Body of pancreas (tissue), 4 donors: Measurements from ENCODE around the gene ZGPAT. TPM values are rescaled to one million over a fixed set of nuclear protein-coding genes. Genes with fewer than 3 reads are reported as not detected.

Experiments
- ATAC-seq: fragments of 150-250 bp; one replicate; pipeline ENCODE4 v1.9.1; 2016
- DNase-seq, 4 donors: peaks; one replicate each; pipeline ENCODE4 v3.0.0-alpha.2; 2019
- H3K27ac ChIP-seq, 4 donors: fragments of 200-600 bp; sonication (generic); 1 replicate in 3 of 4; 2 replicates in 1 of 4; pipeline versions ENCODE4 v1.5.1 to v1.6.1; 2016 to 2019; ENCODE audit warnings: mild to moderate bottlenecking in 1 of 4, mixed read lengths in 1 of 4, moderate library complexity in 1 of 4
- H3K27me3 ChIP-seq, 2 donors: fragments of 200-600 bp; sonication (generic); one replicate each; pipeline ENCODE4 v1.6.0; 2016; ENCODE audit warnings: mild to moderate bottlenecking in 1 of 2
- H3K36me3 ChIP-seq, 2 donors: fragments of 200-600 bp; sonication (generic); replicated peaks in 1 of 2; 2 replicates each; pipeline ENCODE4 v1.5.1; 2016; ENCODE audit warnings: low read depth in 2 of 2; ENCODE audit not compliant: insufficient read depth in 1 of 2
- H3K4me1 ChIP-seq: fragments of 200-600 bp; sonication (generic); one replicate; pipeline ENCODE4 v1.6.0; 2016
- H3K4me3 ChIP-seq, 2 donors: fragments of 200-600 bp; sonication (generic); 1 replicate in 1 of 2; 2 replicates in 1 of 2; pipeline ENCODE4 v1.5.1; 2016 to 2019
- H3K9me3 ChIP-seq, 3 donors: fragments of 200-600 bp; sonication (generic); 1 replicate in 2 of 3; 2 replicates in 1 of 3; pipeline ENCODE4 v1.5.1; 2016
- POLR2A ChIP-seq, 3 donors: fragments of 450-650 bp; IDR thresholded peaks; one replicate each; pipeline ENCODE4 v1.6.1; 2016; ENCODE audit warnings: antibody characterized with exemption in 3 of 3, mild to moderate bottlenecking in 2 of 3
- WGBS, 2 donors: methylation state at CpG; one replicate each; pipeline ENCODE4 v1.1.5; 2017; 5-methylcytosine and 5-hydroxymethylcytosine counted together
- intact Hi-C: fragments of 100-400 bp; cut with DNase I; formaldehyde crosslinking; loops from one replicate; pipeline ENCODE4 v1.15.1; 2023
- total RNA-seq, 2 donors: library from RNA; depleted of rRNA; stranded (reverse); fragments of >200 nt; gene quantifications; one replicate each; pipeline ENCODE4 v1.1.0, GENCODE V29; 2016
- TF ChIP-seq, protein P1 (sequence below), 7 experiments: fragments of 450-650 bp in 4 of 7; fragments of 200-600 bp in 3 of 7; sonication (generic) in 3 of 7; IDR thresholded peaks; one replicate each; pipeline ENCODE4 v1.5.1; 2016 to 2019; ENCODE audit warnings: antibody characterized with exemption in 7 of 7

The ZGPAT gene
- total RNA-seq, 2 donors from 2014 or later, result 16.6 to 53.1 TPM

DNA sequence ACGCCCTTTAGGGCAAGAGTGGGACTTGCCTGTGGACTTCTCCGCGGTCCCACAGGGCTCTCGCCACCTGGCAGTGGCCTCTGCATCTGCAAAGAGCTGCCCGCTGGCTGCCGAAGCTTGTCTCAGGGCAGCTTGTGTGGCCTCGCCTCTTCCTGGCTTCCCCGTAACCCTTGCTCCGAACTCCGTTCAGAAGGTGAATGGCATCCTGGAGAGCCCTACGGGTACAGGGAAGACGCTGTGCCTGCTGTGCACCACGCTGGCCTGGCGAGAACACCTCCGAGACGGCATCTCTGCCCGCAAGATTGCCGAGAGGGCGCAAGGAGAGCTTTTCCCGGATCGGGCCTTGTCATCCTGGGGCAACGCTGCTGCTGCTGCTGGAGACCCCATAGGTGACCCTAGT is 46.7 kb upstream of the ZGPAT start:
- Histone ChIP-seq H3K4me3 (no peak overlapping the region), H3K27me3 (no peaks in the 10 kb centered on the region), H3K4me1 (peaks cover 24% of the 10 kb centered on the region), H3K27ac (no peak overlapping the region), H3K36me3 (peaks cover 0 to 1% of the 10 kb centered on the region in 2 donors), H3K9me3 (no peaks in the 10 kb centered on the region)
- intact Hi-C loops, result no loop called here
- TF ChIP-seq, protein P1, sequence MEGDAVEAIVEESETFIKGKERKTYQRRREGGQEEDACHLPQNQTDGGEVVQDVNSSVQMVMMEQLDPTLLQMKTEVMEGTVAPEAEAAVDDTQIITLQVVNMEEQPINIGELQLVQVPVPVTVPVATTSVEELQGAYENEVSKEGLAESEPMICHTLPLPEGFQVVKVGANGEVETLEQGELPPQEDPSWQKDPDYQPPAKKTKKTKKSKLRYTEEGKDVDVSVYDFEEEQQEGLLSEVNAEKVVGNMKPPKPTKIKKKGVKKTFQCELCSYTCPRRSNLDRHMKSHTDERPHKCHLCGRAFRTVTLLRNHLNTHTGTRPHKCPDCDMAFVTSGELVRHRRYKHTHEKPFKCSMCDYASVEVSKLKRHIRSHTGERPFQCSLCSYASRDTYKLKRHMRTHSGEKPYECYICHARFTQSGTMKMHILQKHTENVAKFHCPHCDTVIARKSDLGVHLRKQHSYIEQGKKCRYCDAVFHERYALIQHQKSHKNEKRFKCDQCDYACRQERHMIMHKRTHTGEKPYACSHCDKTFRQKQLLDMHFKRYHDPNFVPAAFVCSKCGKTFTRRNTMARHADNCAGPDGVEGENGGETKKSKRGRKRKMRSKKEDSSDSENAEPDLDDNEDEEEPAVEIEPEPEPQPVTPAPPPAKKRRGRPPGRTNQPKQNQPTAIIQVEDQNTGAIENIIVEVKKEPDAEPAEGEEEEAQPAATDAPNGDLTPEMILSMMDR (IDR thresholded peaks at IDR 0.05), result no peak
- TF ChIP-seq POLR2A (IDR thresholded peaks at IDR 0.05), result no peak
- ATAC-seq (no peak), DNase-seq (no peak)
- 92 to 93% methylated on average over 15 to 21 of the region's 22 CpGs for WGBS, 2 donors

DNA sequence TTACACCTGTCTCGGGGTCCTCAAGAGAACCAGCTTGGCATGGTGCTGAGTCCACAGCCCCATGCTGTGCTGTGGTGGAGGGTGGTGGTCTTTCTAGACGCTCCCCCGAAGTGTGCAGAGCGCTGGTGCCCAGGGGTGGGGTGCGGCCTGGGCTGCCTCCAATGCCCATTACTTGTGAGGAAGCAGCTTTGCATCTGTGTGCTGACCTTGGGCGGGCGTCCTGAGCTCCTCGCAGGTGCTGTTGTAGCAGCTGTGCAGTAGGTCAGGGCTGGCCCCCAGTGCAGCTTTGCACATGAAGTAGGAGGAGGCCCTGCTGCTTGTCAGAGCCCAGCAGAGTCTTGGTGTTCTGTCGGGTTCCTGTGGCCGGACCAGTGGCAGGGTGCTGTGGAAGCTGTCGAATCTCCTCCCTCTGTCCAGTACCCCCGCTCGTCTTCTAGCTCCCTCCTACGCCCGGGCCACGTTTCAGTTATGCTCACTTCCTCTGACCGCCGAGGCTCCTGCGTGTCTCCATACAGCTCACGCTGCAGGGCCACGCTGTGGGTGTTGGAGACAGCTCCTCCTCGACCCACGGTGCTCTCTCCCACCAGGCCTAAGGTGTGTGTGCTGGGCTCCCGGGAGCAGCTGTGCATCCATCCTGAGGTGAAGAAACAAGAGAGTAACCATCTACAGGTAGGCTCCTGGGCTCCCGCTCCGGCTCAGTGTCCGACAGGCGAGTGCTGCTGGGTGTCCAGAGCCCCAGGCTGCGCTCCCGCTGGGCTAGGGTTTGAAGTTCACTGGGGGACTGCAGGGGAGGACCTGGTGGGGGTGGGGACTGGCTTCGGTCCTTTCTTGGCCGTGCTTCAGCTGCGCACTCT is 45.7 kb upstream of the ZGPAT start:
- DNase-seq, result no peak

DNA sequence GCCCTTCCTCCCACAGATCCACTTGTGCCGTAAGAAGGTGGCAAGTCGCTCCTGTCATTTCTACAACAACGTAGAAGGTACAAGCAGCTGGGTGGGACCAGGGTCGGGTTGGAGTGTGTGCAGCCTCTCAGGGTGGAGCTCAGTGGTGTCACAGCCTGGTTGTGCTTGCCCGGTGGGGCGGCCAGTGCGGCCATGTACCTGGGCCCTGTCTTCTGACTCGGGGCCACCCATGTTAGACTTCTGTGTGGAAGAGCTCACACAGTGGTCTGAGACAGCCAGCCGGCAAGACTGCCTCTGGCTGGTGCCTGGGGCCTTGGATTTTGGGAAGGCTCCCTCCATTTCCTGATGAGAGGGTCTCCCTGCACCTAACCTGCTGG is 45.0 kb upstream of the ZGPAT start:
- Histone ChIP-seq H3K9me3 (no peaks in the 10 kb centered on the region), H3K4me3 (no peak overlapping the region), H3K27ac (no peak overlapping the region), H3K27me3 (no peaks in the 10 kb centered on the region), H3K4me1 (peaks cover 16% of the 10 kb centered on the region), H3K36me3 (peaks cover 0 to 1% of the 10 kb centered on the region in 2 donors)
- ATAC-seq, result no peak
- intact Hi-C loops, result no loop called here
- TF ChIP-seq, protein P1 (IDR thresholded peaks at IDR 0.05), result no peak
- TF ChIP-seq POLR2A (IDR thresholded peaks at IDR 0.05), result no peak
- WGBS, 2 donors, result 92 to 100% methylated on average over 1 to 9 of the region's 9 CpGs
- DNase-seq, result no peak

More for the DNA sequence above, 45.7 kb upstream of the ZGPAT start:
- H3K27me3 ChIP-seq, result no peaks in the 10 kb centered on the region
- H3K27ac ChIP-seq, result no peak overlapping the region
- H3K4me3 ChIP-seq, result no peak overlapping the region
- TF ChIP-seq POLR2A (IDR thresholded peaks at IDR 0.05), result no peak
- TF ChIP-seq, protein P1 (IDR thresholded peaks at IDR 0.05), result no peak
- intact Hi-C loops, result no loop called here
- ATAC-seq, result no peak
- peaks cover 22% of the 10 kb centered on the region for H3K4me1 ChIP-seq
- peaks cover 0 to 1% of the 10 kb centered on the region in 2 donors for H3K36me3 ChIP-seq
- WGBS, 2 donors, result 91 to 94% methylated on average over 20 to 28 of the region's 33 CpGs
- H3K9me3 ChIP-seq, result no peaks in the 10 kb centered on the region

DNA sequence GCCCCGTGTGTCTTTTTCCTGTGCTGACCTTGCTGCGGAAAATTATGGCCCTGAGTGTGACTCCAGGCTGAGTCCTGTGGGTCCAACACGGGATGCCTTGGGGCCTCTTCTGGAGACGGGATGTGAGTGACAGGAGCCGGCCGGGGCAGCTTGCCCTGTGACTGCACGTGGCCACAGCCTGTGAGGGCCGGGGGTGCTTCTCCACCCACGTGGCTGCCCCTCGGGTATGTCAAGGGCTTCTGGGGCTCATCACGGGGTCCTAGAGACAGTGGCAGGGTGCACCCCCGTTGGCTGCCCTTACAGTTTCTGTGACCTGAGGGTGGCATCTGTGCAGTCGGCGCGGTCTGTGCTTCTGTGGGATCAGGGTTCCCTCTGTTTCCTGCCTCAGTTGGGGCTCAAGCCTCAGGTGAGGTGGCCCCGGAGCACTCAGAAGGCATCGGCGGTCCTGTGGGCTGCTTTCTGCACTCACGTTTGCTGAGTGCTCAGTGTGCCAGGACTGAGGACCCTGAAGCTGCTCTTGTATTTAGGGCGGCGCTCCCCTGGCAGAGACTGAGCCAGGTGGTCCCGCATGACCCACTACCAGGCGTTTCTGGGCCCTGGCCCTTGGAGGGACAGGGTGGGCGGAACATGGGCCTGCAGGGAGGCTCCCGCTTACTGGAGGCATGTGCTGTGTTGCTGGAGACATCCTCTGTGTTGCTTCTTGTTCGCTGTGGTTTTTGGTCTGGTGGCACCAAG is 44.3 kb upstream of the ZGPAT start:
- no peak for TF ChIP-seq POLR2A (IDR thresholded peaks at IDR 0.05)
- TF ChIP-seq, protein P1 (IDR thresholded peaks at IDR 0.05), result no peak
- H3K4me3 ChIP-seq, result no peak overlapping the region
- H3K27me3 ChIP-seq, result no peaks in the 10 kb centered on the region
- H3K27ac ChIP-seq, result no peak overlapping the region
- no peak for DNase-seq
- no peaks in the 10 kb centered on the region for H3K9me3 ChIP-seq
- peaks cover 0 to 2% of the 10 kb centered on the region in 2 donors for H3K36me3 ChIP-seq
- no peak for ATAC-seq
- intact Hi-C loops, result no loop called here
- peaks cover 14% of the 10 kb centered on the region for H3K4me1 ChIP-seq
- 82 to 83% methylated on average over 7 to 18 of the region's 26 CpGs for WGBS, 2 donors
